Measurements from ENCODE around the gene CXCL14.
"Not testable (repeated sequence)": the region's sequence is repeated elsewhere in the genome, so short reads cannot be mapped to it uniquely, and the experiment has no call there.

CXCL14 gene

GRCh38 chr5:135541807-135542502, 36.8 kb downstream of the CXCL14 start:
- DNase-seq, result no peak

GRCh38 chr5:135539430-135540005, 39.3 kb downstream of the CXCL14 start:
- DNase-seq, result no peak

- no peak for DNase-seq
Observed at GRCh38 chr5:135538261-135538660, 40.5 kb downstream of the CXCL14 start.

GRCh38 chr5:135537745-135538144, 41.0 kb downstream of the CXCL14 start:
- no peak for DNase-seq

- no peak for DNase-seq
Observed at GRCh38 chr5:135537271-135537670, 41.5 kb downstream of the CXCL14 start.

- DNase-seq, result no peak
Observed at GRCh38 chr5:135535820-135536801, 42.7 kb downstream of the CXCL14 start, which contains the start of gene NEUROG1. TSS of gene NEUROG1 (minus strand) at chr5:135535964. CDS start at chr5:135535690, 274 bp downstream.

GRCh38 chr5:135535420-135535819, 43.4 kb downstream of the CXCL14 start:
- no peak for DNase-seq

- no peak for DNase-seq
Observed at GRCh38 chr5:135534609-135535419, 44.0 kb downstream of the CXCL14 start.

GRCh38 chr5:135533794-135534193, 45.0 kb downstream of the CXCL14 start:
- DNase-seq, result no peak

- no peak for DNase-seq
Observed at GRCh38 chr5:135533334-135533733, 45.5 kb downstream of the CXCL14 start.

GRCh38 chr5:135529576-135529975, 49.2 kb downstream of the CXCL14 start:
- not testable (repeated sequence) for DNase-seq

GRCh38 chr5:135526924-135527323, 51.9 kb downstream of the CXCL14 start:
- no peak for DNase-seq

GRCh38 chr5:135521964-135522363, 56.8 kb downstream of the CXCL14 start:
- DNase-seq, result no peak

Measured in SW 1271 (cell line).